DOHH2 (cell line): ENCODE results near the gene CD274.

Experiments
- H3F3A ChIP-seq: fragments of 200-600 bp; sonication (generic), shearing (Covaris generic); 2 replicates; pipeline ENCODE4 v1.6.0; 2016; ENCODE audit warnings: antibody characterized with exemption, mild to moderate bottlenecking; ENCODE audit not compliant: control insufficient read depth, insufficient read depth
- H3K27ac ChIP-seq: fragments of 200-600 bp; sonication (generic); 2 replicates; pipeline ENCODE4 v1.5.1; 2014; ENCODE audit warnings: low read depth, mild to moderate bottlenecking, low read length, moderate library complexity
- H3K27me3 ChIP-seq: fragments of 200-600 bp; sonication (generic); 2 replicates; pipeline ENCODE4 v1.6.1; 2014; ENCODE audit warnings: mild to moderate bottlenecking, low read length, mixed read lengths; ENCODE audit not compliant: control insufficient read depth
- H3K36me3 ChIP-seq: fragments of 200-600 bp; sonication (generic); 2 replicates; pipeline ENCODE4 v1.6.1; 2014; ENCODE audit warnings: mild to moderate bottlenecking, low read length, moderate library complexity, mixed read lengths; ENCODE audit not compliant: control insufficient read depth
- H3K4me1 ChIP-seq: fragments of 200-600 bp; sonication (generic); 2 replicates; pipeline ENCODE4 v1.6.1; 2014; ENCODE audit warnings: mild to moderate bottlenecking, low read length, mixed read lengths; ENCODE audit not compliant: control insufficient read depth
- H3K4me2 ChIP-seq: fragments of 200-600 bp; sonication (generic); 2 replicates; pipeline ENCODE4 v1.6.0; 2014; ENCODE audit warnings: mild to moderate bottlenecking, low read length, moderate library complexity
- H3K4me3 ChIP-seq: fragments of 200-600 bp; sonication (generic); 2 replicates; pipeline ENCODE4 v1.5.1; 2014; ENCODE audit warnings: mild to moderate bottlenecking, low read length, mixed read lengths
- H3K79me2 ChIP-seq: fragments of 200-600 bp; sonication (generic); 2 replicates; pipeline ENCODE4 v1.6.1; 2014; ENCODE audit warnings: mild to moderate bottlenecking, low read length, mixed read lengths; ENCODE audit not compliant: control insufficient read depth
- H3K9me2 ChIP-seq: fragments of 200-600 bp; sonication (generic); replicated peaks from 2 replicates; pipeline ENCODE4 v1.6.1; 2014; ENCODE audit warnings: mild to moderate bottlenecking, low read length, mixed read lengths; ENCODE audit not compliant: control insufficient read depth
- H3K9me3 ChIP-seq: fragments of 200-600 bp; sonication (generic); 2 replicates; pipeline ENCODE4 v1.6.1; 2014; ENCODE audit warnings: antibody characterized with exemption, low read length, mixed read lengths; ENCODE audit not compliant: control insufficient read depth, insufficient read depth
- H4K20me1 ChIP-seq: fragments of 200-600 bp; sonication (generic); 2 replicates; pipeline ENCODE4 v1.6.0; 2014; ENCODE audit warnings: low read depth, mild to moderate bottlenecking, antibody characterized with exemption, low read length, moderate library complexity; ENCODE audit not compliant: control insufficient read depth, insufficient read depth
- EZH2phosphoT487 ChIP-seq: fragments of 200-600 bp; sonication (generic); IDR thresholded peaks from 2 replicates; pipeline ENCODE4 v1.6.1; 2017; ENCODE audit warnings: borderline replicate concordance, mild to moderate bottlenecking, antibody characterized with exemption, low read length, moderate library complexity, mixed read lengths
- TF ChIP-seq, protein P1 (sequence below): fragments of 200-600 bp; sonication (generic); IDR thresholded peaks from one replicate; pipeline ENCODE4 v1.5.1; 2014; ENCODE audit warnings: antibody characterized with exemption, mild to moderate bottlenecking, low read depth, low read length; ENCODE audit not compliant: poor library complexity, severe bottlenecking

The CD274 gene

DNA sequence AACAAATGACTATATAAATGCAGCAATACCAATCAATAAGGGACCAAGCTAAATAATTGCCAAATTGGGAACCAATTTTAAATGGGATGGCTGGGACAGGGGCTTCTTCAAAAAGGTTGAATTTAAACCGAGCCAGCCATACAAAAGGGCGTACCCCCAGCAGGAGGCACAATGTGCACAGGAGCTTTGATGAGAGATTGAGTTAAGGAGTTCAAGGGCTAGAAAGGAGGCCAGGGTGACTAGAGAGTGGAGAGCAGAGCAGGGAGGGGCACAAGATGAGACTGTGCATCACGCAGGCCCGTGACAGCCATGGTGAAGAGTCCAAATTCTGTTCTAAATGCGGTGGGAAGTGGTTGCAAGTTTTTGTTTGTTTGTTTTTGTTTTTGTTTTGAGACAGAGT, 36.6 kb downstream of the CD274 start:
- Histone ChIP-seq H3K9me2 (no peaks in the 10 kb centered on the region), H3K27me3 (no peaks in the 10 kb centered on the region), H3F3A (no peaks in the 10 kb centered on the region), H3K79me2 (no peaks in the 10 kb centered on the region), H3K4me3 (no peak overlapping the region), H3K4me2 (no peak overlapping the region), H3K9me3 (no peaks in the 10 kb centered on the region), H3K36me3 (no peaks in the 10 kb centered on the region), H3K4me1 (peaks cover 10% of the 10 kb centered on the region), H4K20me1 (no peaks in the 10 kb centered on the region), H3K27ac (no peak overlapping the region)
- no peak for TF ChIP-seq EZH2phosphoT487
- TF ChIP-seq, protein P1, sequence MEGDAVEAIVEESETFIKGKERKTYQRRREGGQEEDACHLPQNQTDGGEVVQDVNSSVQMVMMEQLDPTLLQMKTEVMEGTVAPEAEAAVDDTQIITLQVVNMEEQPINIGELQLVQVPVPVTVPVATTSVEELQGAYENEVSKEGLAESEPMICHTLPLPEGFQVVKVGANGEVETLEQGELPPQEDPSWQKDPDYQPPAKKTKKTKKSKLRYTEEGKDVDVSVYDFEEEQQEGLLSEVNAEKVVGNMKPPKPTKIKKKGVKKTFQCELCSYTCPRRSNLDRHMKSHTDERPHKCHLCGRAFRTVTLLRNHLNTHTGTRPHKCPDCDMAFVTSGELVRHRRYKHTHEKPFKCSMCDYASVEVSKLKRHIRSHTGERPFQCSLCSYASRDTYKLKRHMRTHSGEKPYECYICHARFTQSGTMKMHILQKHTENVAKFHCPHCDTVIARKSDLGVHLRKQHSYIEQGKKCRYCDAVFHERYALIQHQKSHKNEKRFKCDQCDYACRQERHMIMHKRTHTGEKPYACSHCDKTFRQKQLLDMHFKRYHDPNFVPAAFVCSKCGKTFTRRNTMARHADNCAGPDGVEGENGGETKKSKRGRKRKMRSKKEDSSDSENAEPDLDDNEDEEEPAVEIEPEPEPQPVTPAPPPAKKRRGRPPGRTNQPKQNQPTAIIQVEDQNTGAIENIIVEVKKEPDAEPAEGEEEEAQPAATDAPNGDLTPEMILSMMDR = no peak

DNA sequence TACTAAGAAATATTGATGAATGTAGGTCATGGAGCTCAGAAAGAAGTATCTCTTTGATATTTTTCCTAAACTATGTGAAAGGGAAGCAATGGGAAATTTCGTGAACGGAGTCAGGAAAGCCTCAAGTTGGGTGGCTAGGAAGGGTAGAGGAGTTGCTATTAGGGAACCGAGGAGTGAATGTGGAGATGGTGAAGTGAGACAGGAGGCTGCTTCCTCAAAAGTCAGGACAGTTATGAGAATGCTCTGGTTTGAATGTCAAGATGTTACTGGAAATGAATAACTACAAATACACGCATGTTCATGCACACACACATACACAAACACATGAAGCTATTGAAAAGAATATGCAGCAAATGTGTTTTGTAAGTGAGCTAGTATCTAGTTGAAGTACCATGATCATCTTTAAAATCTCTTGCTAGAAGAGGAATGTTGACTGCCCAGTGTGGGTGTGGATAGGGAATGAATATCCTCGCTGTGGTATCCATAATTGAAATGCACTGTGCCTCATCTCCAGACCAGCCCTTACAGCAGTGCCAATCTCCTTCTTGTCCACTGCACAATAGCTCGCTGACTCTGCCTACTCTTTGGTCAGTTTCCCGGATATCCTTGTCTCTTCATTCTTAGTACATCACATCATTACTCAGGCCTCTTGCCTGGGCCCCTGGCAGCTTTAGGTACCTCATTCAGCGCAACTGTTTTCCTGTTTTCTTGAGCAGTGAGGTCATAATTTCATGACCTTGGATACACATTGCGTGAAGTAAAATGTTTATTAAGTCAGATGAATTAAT, 38.1 kb downstream of the CD274 start:
- H3K79me2 ChIP-seq = no peaks in the 10 kb centered on the region
- no peaks in the 10 kb centered on the region for H4K20me1 ChIP-seq
- no peaks in the 10 kb centered on the region for H3K27me3 ChIP-seq
- no peaks in the 10 kb centered on the region for H3K36me3 ChIP-seq
- H3K4me3 ChIP-seq = no peak overlapping the region
- H3K9me3 ChIP-seq = no peaks in the 10 kb centered on the region
- no peaks in the 10 kb centered on the region for H3F3A ChIP-seq
- TF ChIP-seq, protein P1 = no peak
- TF ChIP-seq EZH2phosphoT487 = no peak
- no peak overlapping the region for H3K27ac ChIP-seq
- peaks cover under 1% of the 10 kb centered on the region for H3K4me1 ChIP-seq
- H3K9me2 ChIP-seq = no peaks in the 10 kb centered on the region
- H3K4me2 ChIP-seq = no peak overlapping the region

DNA sequence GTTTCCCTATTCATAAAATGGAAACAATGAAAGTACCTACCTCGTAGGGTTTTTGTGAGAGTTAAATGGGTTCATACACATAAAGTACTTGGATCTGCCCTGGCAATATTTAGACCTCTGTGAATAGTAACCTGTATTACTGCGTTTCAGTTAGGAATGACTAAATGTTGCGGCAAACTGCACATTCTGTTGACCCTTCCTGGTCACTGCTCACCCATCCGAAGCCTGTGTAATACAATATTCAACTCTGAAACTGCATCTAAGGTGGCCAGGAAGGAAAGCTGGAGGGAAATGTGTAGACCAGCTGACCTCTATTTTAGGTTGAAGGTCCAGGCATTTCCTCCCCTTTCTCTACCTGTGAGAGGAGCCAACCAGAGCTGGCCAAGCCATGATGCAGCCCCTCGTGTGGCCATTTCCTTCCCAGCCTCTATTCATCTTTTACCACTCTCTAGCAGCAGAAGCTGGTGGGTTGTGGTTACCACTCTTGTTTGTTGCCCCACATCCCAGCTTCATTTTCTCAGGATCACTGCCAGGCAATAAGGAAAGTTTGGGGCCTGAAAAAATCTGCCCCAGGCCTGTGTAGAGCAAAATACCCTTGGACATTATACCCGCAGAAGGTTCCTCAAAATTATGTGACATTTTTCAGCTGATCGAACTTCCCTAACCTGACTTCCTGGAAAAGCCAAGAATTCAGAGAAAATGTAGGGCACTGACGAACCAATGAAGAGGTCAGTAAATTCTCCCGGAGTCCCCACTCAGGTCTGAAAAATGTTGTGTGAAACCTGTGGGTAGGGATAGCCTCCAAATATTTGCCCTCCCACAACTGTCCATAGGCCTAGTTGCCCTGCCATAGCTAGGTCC, 39.5 kb downstream of the CD274 start:
- Histone ChIP-seq H3F3A (no peaks in the 10 kb centered on the region), H3K27me3 (no peaks in the 10 kb centered on the region), H3K27ac (no peak overlapping the region), H3K9me3 (no peaks in the 10 kb centered on the region), H3K9me2 (no peaks in the 10 kb centered on the region), H3K4me1 (peaks cover 3% of the 10 kb centered on the region; the same call in 1 of the 2 replicates), H3K4me3 (no peak overlapping the region), H3K79me2 (no peaks in the 10 kb centered on the region), H3K4me2 (no peak overlapping the region), H3K36me3 (no peaks in the 10 kb centered on the region), H4K20me1 (no peaks in the 10 kb centered on the region)
- no peak for TF ChIP-seq EZH2phosphoT487
- TF ChIP-seq, protein P1 = no peak
